GM18858 (cell line): ENCODE data around the gene STAC.
"Not testable (repeated sequence)": the region's sequence is repeated elsewhere in the genome, so short reads cannot be mapped to it uniquely, and the experiment has no call there.

ENCODE experiments used
- ATAC-seq: cut with Tn5 transposase; IDR thresholded peaks from one replicate; pipeline ENCODE4 v1.9.1; 2021; ENCODE audit not compliant: unreplicated experiment

Gene STAC

GRCh38 chr3:36578418-36578817 is 198.1 kb downstream of the STAC start:
- ATAC-seq = not testable (repeated sequence)

- ATAC-seq = no peak
These were observed 199.4 kb downstream of the STAC start for GRCh38 chr3:36579746-36580145.

DNA sequence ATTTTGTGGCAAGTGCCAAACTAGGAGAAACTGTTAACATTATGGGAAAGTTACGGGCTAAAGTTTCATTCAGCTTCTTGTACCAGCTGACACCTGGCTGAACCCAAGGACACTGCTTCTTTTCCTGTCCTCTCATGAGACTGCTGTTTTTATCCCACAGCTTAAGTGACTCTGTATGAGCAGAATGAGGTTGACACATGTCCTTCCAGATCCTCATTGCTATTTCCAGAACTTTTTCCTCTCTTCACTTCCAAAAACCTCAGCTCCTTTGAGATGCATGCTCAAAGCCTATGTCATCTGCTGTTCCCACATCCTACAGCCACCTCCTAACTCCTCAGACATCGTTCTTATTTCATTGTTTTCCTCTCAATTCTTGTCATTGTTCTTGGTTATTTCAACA is 200.4 kb downstream of the STAC start:
- no peak for ATAC-seq

DNA sequence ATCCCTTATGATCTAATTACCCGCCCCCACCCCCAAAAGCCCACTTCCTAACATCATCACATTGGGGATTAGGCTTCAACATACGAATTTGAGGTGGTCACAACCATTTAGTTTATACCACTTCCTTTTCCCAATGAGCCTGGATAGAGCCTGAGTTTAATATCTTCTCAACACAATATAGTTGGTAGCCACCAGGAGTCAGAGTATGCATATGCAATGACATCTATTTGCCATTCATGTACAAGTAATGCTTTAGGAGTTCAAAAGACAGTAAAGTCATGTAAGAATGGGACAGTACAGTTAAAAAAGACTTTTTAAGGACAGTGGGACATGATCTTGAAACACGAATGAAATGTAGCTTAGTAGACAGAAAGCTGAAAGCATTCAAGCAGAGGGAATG is 211.7 kb downstream of the STAC start:
- no peak for ATAC-seq

DNA sequence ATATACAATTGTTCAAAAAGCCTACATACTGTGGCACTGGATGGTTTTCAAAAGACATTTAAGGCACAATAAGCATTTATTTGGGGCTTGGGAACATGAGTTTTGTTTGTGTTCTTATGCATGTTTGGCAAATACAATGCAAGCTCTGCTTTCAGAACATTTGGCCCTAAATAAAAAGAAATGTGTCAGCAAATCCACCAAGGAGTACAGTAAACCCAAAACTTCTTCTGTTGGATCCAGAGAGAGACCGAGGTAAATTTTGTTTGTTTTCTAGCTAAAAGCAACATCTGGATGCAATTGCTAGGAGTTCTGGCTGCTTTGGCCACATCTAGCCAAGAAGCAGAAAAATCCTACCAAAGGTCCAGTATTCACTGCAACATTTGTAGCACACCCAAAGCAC is 215.2 kb downstream of the STAC start:
- ATAC-seq = no peak

- ATAC-seq = no peak
These were observed 216.1 kb downstream of the STAC start for GRCh38 chr3:36596419-36596818.

- ATAC-seq = no peak
These were observed 217.1 kb downstream of the STAC start for GRCh38 chr3:36597422-36597821.
